ENCODE data around the gene MRPS14. TPM values are rescaled to one million over a fixed set of nuclear protein-coding genes. Genes with fewer than 3 reads are reported as not detected.
A peak's percentile ranks its signal among the peaks of the same experiment; 100 is the strongest.

The MRPS14 gene
- total and polyA plus RNA-seq, 9 of the 15 experiments (the other 6 are each of a cell fraction or from before 2014, with no cell fraction given), result 38.1 to 231 (median 54.9) TPM

DNA sequence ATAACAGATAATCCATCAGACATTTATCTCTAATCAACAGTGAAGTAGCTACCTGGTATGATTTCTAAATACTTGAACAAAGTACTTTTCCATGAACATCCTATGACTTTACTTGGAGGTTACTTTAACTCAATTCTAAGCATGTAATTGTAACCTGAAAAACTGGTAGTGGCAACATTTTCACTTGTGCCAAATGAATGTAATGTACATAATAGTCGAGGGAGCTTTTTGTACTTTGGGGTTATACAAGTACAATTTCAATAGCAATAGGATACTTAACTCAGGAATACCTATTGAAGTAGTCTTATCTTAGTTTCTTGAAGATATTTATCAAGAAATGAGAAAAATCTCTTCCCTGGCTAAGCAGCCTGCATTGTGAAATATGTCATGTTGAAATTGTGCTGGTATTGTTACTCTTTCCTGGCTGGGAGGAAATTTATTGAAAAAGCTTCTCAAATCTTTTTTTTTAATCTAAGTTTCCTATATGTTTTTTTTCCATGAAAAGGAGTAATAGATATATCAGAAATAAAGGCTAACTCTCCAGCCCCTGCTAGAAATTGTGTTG lies 57.1 kb downstream of the MRPS14 start:
- no peak for ATAC-seq
- no peaks in the 10 kb centered on the region for H3K27me3 ChIP-seq (ENCODE audit: control insufficient read depth in 2 of 2, insufficient read depth in 2 of 2, low read length in 2 of 2)
- peak overlapping the region; percentile 88 for H3K27ac ChIP-seq (ENCODE audit: extremely low read depth, low read depth, low read length)
- WGBS (ENCODE audit: insufficient coverage, low coverage, missing lambda C conversion rate), result 23% methylated on average over 1 of the region's 1 CpG
- no TSS peak for BruUV-seq (replicated peaks)
- H3K9me1 ChIP-seq (ENCODE audit: control insufficient read depth, insufficient read depth, low read length), result no peaks in the 10 kb centered on the region
- H4K20me1 ChIP-seq (replicated peaks; ENCODE audit: control insufficient read depth, insufficient read depth, low read length), result no peaks in the 10 kb centered on the region
- POLR2A ChIA-PET, result interaction anchor here (0.6 to 1.4 kb wide), 8 partner anchors 9 to 89 kb away, joined by 3 to 5 read pairs (median 4); partner anchors contain the start of genes CACYBP and MRPS14
- intact Hi-C loops (cut with micrococcal nuclease) (no loop called here), in situ Hi-C loops (cut with MboI) (no loop called here)
- no peak for DNase-seq (ENCODE audit: extremely low read depth in 1 of 4, low spot score in 3 of 4)
- H3K4me3 ChIP-seq, result no peak overlapping the region; the same call in 1 of the 2 replicates
- FAIRE-seq, result no peak
- CTCF ChIA-PET (ENCODE audit: low intra/inter-chr PET ratio), result no interaction called here
- H3K9ac ChIP-seq (ENCODE audit: insufficient read depth in 1 of 2, low read depth in 2 of 2, low read length in 2 of 2), result peak overlapping the region in 1 of 2 experiments; percentile 64; a peak in 2 of 4 replicates
- peak overlapping the region; percentile 75 for H3K4me2 ChIP-seq (ENCODE audit: insufficient read depth, low read length)
- peaks cover 10% of the 10 kb centered on the region; the same call in 2 of the 3 replicates for H3K36me3 ChIP-seq (ENCODE audit: control insufficient read depth, insufficient read depth, low read length)
- no peaks in the 10 kb centered on the region for H3K9me3 ChIP-seq (replicated peaks; ENCODE audit: control insufficient read depth, insufficient read depth, low read depth, low read length)
- peaks cover 3 to 55% of the 10 kb centered on the region in 2 experiments; a peak in 4 of 5 replicates for H3K4me1 ChIP-seq (replicated peaks in 1 of 2; ENCODE audit: control insufficient read depth in 2 of 2, insufficient read depth in 2 of 2, low read length in 2 of 2)
- peaks cover 4% of the 10 kb centered on the region; the same call in 1 of the 3 replicates for H3K79me2 ChIP-seq (ENCODE audit: control insufficient read depth, insufficient read depth, low read length)
- H2AFZ ChIP-seq (ENCODE audit: low read depth, low read length), result peak overlapping the region; percentile 78
- TF ChIP-seq CEBPB (tag; IDR thresholded peaks at IDR 0.05) (peak; percentile 78), NUFIP1 (IDR thresholded peaks at IDR 0.05; ENCODE audit: partially characterized antibody) (no peak), MAZ (CRISPR knock-in tag; conservative IDR thresholded peaks at IDR 0.05 in 1 of 2, IDR thresholded peaks at IDR 0.05 in 1 of 2) (no peak), CEBPG (CRISPR knock-in tag; IDR thresholded peaks at IDR 0.05) (no peak), CEBPG (tag; conservative IDR thresholded peaks at IDR 0.05 in 1 of 2, IDR thresholded peaks at IDR 0.05 in 1 of 2) (peak; percentile 38 to 75; a peak in 2 of 4 replicates), HSF4 (CRISPR knock-in tag; IDR thresholded peaks at IDR 0.05; ENCODE audit: borderline replicate concordance) (no peak), RFX1 (IDR thresholded peaks at IDR 0.05) (0 out of 2 replicates have a peak, but pooled peaks have one; percentile 5), ZNF224 (CRISPR knock-in tag; IDR thresholded peaks at IDR 0.05) (no peak), NFATC3 (IDR thresholded peaks at IDR 0.05) (no peak), GATA2 (CRISPR knock-in tag; IDR thresholded peaks at IDR 0.05) (no peak), ZNF134 (CRISPR knock-in tag; conservative IDR thresholded peaks at IDR 0.05) (no peak)
- TF ChIP-seq, protein P1, sequence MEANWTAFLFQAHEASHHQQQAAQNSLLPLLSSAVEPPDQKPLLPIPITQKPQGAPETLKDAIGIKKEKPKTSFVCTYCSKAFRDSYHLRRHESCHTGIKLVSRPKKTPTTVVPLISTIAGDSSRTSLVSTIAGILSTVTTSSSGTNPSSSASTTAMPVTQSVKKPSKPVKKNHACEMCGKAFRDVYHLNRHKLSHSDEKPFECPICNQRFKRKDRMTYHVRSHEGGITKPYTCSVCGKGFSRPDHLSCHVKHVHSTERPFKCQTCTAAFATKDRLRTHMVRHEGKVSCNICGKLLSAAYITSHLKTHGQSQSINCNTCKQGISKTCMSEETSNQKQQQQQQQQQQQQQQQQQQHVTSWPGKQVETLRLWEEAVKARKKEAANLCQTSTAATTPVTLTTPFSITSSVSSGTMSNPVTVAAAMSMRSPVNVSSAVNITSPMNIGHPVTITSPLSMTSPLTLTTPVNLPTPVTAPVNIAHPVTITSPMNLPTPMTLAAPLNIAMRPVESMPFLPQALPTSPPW (CRISPR knock-in tag; IDR thresholded peaks at IDR 0.05), result peak; percentile 26; the same call in 1 of the 2 replicates
- TF ChIP-seq, protein P2, sequence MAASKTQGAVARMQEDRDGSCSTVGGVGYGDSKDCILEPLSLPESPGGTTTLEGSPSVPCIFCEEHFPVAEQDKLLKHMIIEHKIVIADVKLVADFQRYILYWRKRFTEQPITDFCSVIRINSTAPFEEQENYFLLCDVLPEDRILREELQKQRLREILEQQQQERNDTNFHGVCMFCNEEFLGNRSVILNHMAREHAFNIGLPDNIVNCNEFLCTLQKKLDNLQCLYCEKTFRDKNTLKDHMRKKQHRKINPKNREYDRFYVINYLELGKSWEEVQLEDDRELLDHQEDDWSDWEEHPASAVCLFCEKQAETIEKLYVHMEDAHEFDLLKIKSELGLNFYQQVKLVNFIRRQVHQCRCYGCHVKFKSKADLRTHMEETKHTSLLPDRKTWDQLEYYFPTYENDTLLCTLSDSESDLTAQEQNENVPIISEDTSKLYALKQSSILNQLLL (CRISPR knock-in tag; IDR thresholded peaks at IDR 0.05; ENCODE audit: borderline replicate concordance), result no peak
- TF ChIP-seq, protein P3, sequence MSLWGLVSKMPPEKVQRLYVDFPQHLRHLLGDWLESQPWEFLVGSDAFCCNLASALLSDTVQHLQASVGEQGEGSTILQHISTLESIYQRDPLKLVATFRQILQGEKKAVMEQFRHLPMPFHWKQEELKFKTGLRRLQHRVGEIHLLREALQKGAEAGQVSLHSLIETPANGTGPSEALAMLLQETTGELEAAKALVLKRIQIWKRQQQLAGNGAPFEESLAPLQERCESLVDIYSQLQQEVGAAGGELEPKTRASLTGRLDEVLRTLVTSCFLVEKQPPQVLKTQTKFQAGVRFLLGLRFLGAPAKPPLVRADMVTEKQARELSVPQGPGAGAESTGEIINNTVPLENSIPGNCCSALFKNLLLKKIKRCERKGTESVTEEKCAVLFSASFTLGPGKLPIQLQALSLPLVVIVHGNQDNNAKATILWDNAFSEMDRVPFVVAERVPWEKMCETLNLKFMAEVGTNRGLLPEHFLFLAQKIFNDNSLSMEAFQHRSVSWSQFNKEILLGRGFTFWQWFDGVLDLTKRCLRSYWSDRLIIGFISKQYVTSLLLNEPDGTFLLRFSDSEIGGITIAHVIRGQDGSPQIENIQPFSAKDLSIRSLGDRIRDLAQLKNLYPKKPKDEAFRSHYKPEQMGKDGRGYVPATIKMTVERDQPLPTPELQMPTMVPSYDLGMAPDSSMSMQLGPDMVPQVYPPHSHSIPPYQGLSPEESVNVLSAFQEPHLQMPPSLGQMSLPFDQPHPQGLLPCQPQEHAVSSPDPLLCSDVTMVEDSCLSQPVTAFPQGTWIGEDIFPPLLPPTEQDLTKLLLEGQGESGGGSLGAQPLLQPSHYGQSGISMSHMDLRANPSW (CRISPR knock-in tag; IDR thresholded peaks at IDR 0.05), result no peak
- TF ChIP-seq, protein P4, sequence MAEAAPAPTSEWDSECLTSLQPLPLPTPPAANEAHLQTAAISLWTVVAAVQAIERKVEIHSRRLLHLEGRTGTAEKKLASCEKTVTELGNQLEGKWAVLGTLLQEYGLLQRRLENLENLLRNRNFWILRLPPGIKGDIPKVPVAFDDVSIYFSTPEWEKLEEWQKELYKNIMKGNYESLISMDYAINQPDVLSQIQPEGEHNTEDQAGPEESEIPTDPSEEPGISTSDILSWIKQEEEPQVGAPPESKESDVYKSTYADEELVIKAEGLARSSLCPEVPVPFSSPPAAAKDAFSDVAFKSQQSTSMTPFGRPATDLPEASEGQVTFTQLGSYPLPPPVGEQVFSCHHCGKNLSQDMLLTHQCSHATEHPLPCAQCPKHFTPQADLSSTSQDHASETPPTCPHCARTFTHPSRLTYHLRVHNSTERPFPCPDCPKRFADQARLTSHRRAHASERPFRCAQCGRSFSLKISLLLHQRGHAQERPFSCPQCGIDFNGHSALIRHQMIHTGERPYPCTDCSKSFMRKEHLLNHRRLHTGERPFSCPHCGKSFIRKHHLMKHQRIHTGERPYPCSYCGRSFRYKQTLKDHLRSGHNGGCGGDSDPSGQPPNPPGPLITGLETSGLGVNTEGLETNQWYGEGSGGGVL (CRISPR knock-in tag; IDR thresholded peaks at IDR 0.05), result no peak

All from K562 (cell line).